HepG2 (cell line): ENCODE data around the gene CLCNKA. TPM values are rescaled to one million over a fixed set of nuclear protein-coding genes. Genes with fewer than 3 reads are reported as not detected.

ENCODE experiments used
- HINFP ChIP-seq: sonication (generic); formaldehyde crosslinking; IDR thresholded peaks from 2 replicates; pipeline ENCODE4 v1.4.0; 2020; ENCODE audit warnings: low read depth, mild to moderate bottlenecking, missing genetic modification reagents
- KLF9 ChIP-seq: IDR thresholded peaks from 2 replicates; pipeline ENCODE4 v1.6.1; 2016; ENCODE audit warnings: low read depth
- NFKBIZ ChIP-seq: IDR thresholded peaks from 2 replicates; pipeline ENCODE4 v1.6.1; 2018; ENCODE audit warnings: missing genetic modification reagents, missing compliant biosample characterization
- PPARG ChIP-seq: conservative IDR thresholded peaks from 2 replicates; pipeline ENCODE4 v1.6.1; 2016; ENCODE audit warnings: missing biosample characterization, missing genetic modification reagents
- TBX2 ChIP-seq: sonication (generic); formaldehyde crosslinking; IDR thresholded peaks from 2 replicates; pipeline ENCODE4 v1.5.0; 2020; ENCODE audit warnings: missing genetic modification reagents, mild to moderate bottlenecking, borderline replicate concordance
- ZNF564 ChIP-seq: sonication (generic); formaldehyde crosslinking; IDR thresholded peaks from 2 replicates; pipeline ENCODE4 v1.8.1; 2023; ENCODE audit warnings: mild to moderate bottlenecking, missing genetic modification reagents
- ZNF672 ChIP-seq: sonication (generic); formaldehyde crosslinking; IDR thresholded peaks from 2 replicates; pipeline ENCODE4 v1.8.1; 2022; ENCODE audit warnings: missing genetic modification reagents
- ZNF687 ChIP-seq: sonication (generic); formaldehyde crosslinking; IDR thresholded peaks from 2 replicates; pipeline ENCODE4 v1.5.1; 2020; ENCODE audit warnings: mild to moderate bottlenecking, missing genetic modification reagents, moderate library complexity
- polyA plus RNA-seq, 8 experiments: library from polyadenylated mRNA; depleted of rRNA in 3 of 8; stranded (reverse) in 7 of 8; unstranded in 1 of 8; fragments of >200 nt; fragmentation: Illumina TruSeq in 4 of 8; extraction: Trizol in 4 of 8; gene quantifications; 2 replicates each; pipeline versions ENCODE4 v1.2.1 to v1.2.3, GENCODE V29; 2011 to 2016; ENCODE audit warnings: low read depth in 4 of 8, missing spikeins in 1 of 8, mixed read lengths in 1 of 8; ENCODE audit not compliant: insufficient read depth in 1 of 8
- total RNA-seq, 5 experiments: library from RNA; depleted of rRNA; stranded (reverse); fragments of >200 nt; fragmentation: Illumina TruSeq; extraction: Trizol; gene quantifications; 2 replicates each; pipeline ENCODE4 v1.2.3, GENCODE V29; 2016; ENCODE audit warnings: low read depth in 1 of 5

CLCNKA gene
- total and polyA plus RNA-seq, 2 of the 13 experiments (the other 11 are each of a cell fraction or from before 2014, with no cell fraction given) = 0.03 TPM; not detected in 1

- TF ChIP-seq ZNF687 (CRISPR knock-in tag) (no peak), NFKBIZ (CRISPR knock-in tag) (0 out of 2 replicates have a peak, but pooled peaks have one; percentile 10), HINFP (CRISPR knock-in tag) (no peak), ZNF672 (no peak), ZNF564 (CRISPR knock-in tag) (no peak), TBX2 (CRISPR knock-in tag) (peak; percentile 42; the same call in 1 of the 2 replicates), PPARG (CRISPR knock-in tag) (no peak), KLF9 (CRISPR knock-in tag) (no peak)
These were observed 8.5 kb upstream of the CLCNKA start (continued) for GRCh38 chr1:16013220-16013907.
